ENCODE data around the gene TMPRSS13.

TMPRSS13 gene

GRCh38 chr11:117976445-117976844, 47.2 kb upstream of the TMPRSS13 start:
- no peaks in the 10 kb centered on the region for H3K27me3 ChIP-seq (ENCODE audit: insufficient read depth, low read length, poor library complexity)
- no peak overlapping the region for H3K18ac ChIP-seq (ENCODE audit: low read length)
- DNase-seq = no peak

DNA sequence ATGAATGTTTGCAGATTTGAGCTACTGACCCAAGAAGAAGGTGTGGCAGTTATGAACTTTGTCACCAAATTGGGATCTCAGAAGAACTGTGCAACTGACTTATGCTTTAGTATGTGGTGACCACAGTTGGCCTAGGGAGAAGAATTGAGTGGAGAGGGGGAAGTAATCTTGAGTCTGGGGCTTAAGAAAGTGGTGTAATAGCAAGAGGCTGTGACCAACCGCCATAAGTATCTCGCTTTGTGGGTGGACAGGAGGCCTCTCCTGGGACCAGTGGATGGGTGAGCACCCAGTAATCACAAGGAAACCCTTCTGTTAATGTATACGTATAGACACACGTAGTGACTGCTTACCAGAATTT, 44.3 kb upstream of the TMPRSS13 start:
- Histone ChIP-seq H2BK15ac (replicated peaks; ENCODE audit: low read depth) (no peak overlapping the region), H3K4me3 (ENCODE audit: low read length) (no peak overlapping the region), H3K4ac (ENCODE audit: low read depth, low read length) (no peak overlapping the region), H3K9ac (ENCODE audit: low read length) (no peak overlapping the region), H3K18ac (ENCODE audit: low read length) (no peak overlapping the region), H4K8ac (ENCODE audit: low read depth, low read length) (no peak overlapping the region), H3K79me2 (ENCODE audit: control insufficient read depth, insufficient read depth, low read length) (no peaks in the 10 kb centered on the region), H3K4me1 (ENCODE audit: control insufficient read depth, low read depth, low read length) (no peaks in the 10 kb centered on the region), H2AK5ac (ENCODE audit: low read length) (no peak overlapping the region), H3K4me2 (ENCODE audit: low read length) (no peak overlapping the region), H3K23ac (ENCODE audit: low read length) (no peak overlapping the region), H2BK120ac (ENCODE audit: low read depth, low read length) (no peak overlapping the region), H3K79me1 (ENCODE audit: low read length) (no peaks in the 10 kb centered on the region), H4K5ac (ENCODE audit: low read length) (no peak overlapping the region), H3K56ac (ENCODE audit: low read length) (no peak overlapping the region), H3K27me3 (ENCODE audit: insufficient read depth, low read length, poor library complexity) (no peaks in the 10 kb centered on the region), H3K27ac (ENCODE audit: low read depth, low read length) (no peak overlapping the region), H2BK5ac (ENCODE audit: low read length) (no peak overlapping the region), H3K36me3 (ENCODE audit: control insufficient read depth, insufficient read depth, low read length) (no peaks in the 10 kb centered on the region)
- no CpG with 5 or more reads among the region's 4 CpGs for WGBS (ENCODE audit: extremely low coverage, insufficient coverage, low lambda C conversion rate)
- no peak for DNase-seq

More at GRCh38 chr11:117976445-117976844, 47.2 kb upstream of the TMPRSS13 start:
- H3K4me1 ChIP-seq (ENCODE audit: control insufficient read depth, low read depth, low read length) = peaks cover 5% of the 10 kb centered on the region
- no CpG with 5 or more reads among the region's 4 CpGs for WGBS (ENCODE audit: extremely low coverage, insufficient coverage, low lambda C conversion rate)
- H4K5ac ChIP-seq (ENCODE audit: low read length) = no peak overlapping the region
- no peak overlapping the region for H3K9ac ChIP-seq (ENCODE audit: low read length)
- H3K4me2 ChIP-seq (ENCODE audit: low read length) = no peak overlapping the region
- no peak overlapping the region for H2BK15ac ChIP-seq (replicated peaks; ENCODE audit: low read depth)
- no peaks in the 10 kb centered on the region for H3K79me1 ChIP-seq (ENCODE audit: low read length)
- H2BK120ac ChIP-seq (ENCODE audit: low read depth, low read length) = no peak overlapping the region
- no peak overlapping the region for H3K27ac ChIP-seq (ENCODE audit: low read depth, low read length)
- no peak overlapping the region for H2BK5ac ChIP-seq (ENCODE audit: low read length)
- no peak overlapping the region for H3K4me3 ChIP-seq (ENCODE audit: low read length)
- H3K4ac ChIP-seq (ENCODE audit: low read depth, low read length) = no peak overlapping the region
- H3K36me3 ChIP-seq (ENCODE audit: control insufficient read depth, insufficient read depth, low read length) = no peaks in the 10 kb centered on the region
- H3K79me2 ChIP-seq (ENCODE audit: control insufficient read depth, insufficient read depth, low read length) = no peaks in the 10 kb centered on the region
- H3K56ac ChIP-seq (ENCODE audit: low read length) = no peak overlapping the region
- H2AK5ac ChIP-seq (ENCODE audit: low read length) = no peak overlapping the region
- H3K23ac ChIP-seq (ENCODE audit: low read length) = no peak overlapping the region
- no peak overlapping the region for H4K8ac ChIP-seq (ENCODE audit: low read depth, low read length)

DNA sequence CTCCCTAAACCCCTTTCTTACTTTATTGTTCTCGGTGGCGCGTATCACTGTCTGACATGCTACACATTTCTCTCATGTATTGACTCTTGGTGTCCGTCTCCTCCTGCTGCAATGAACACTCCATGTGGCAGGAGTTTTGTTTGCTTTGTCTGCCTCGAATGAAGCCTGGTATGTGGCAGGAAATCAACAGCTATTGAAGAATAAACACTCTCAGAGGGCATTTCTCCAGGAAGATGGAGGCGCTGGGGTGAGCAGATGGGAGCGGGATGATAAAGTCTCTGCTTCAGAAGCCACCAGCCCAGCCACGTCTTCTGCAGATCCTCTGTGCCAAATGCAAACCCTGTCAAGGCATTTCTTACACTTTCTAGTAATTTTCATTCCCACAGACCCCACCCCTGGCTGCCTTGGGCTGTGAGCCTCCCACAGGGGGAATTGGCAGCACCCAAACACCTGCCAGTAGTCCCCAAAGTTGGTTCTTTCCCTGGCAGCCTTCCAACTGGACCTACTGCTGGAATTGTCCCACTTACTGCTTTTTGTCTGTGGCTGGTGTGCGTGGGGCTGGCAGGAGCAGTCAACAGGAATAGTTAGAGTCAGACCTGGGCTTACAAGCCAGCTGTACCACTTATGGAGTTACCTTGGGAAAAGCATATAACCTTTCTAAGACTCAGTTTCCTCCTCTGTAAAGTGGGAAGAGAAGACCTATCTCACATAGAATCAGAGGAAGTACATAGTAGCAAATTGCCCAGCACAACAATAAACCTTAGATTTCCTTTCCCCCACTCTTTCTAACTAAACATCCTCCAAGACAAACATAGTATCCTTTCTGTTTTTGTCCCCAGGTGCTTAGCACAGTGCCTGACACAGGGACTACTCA, 43.7 kb upstream of the TMPRSS13 start:
- no peak overlapping the region for H3K4me3 ChIP-seq (ENCODE audit: low read length)
- no peaks in the 10 kb centered on the region for H3K36me3 ChIP-seq (ENCODE audit: control insufficient read depth, insufficient read depth, low read length)
- no peak overlapping the region for H2BK5ac ChIP-seq (ENCODE audit: low read length)
- H3K4ac ChIP-seq (ENCODE audit: low read depth, low read length) = no peak overlapping the region
- no peak overlapping the region for H3K9ac ChIP-seq (ENCODE audit: low read length)
- no peak overlapping the region for H3K27ac ChIP-seq (ENCODE audit: low read depth, low read length)
- H3K4me2 ChIP-seq (ENCODE audit: low read length) = no peak overlapping the region
- no peaks in the 10 kb centered on the region for H3K79me1 ChIP-seq (ENCODE audit: low read length)
- H3K79me2 ChIP-seq (ENCODE audit: control insufficient read depth, insufficient read depth, low read length) = no peaks in the 10 kb centered on the region
- no peaks in the 10 kb centered on the region for H3K27me3 ChIP-seq (ENCODE audit: insufficient read depth, low read length, poor library complexity)
- H2BK120ac ChIP-seq (ENCODE audit: low read depth, low read length) = no peak overlapping the region
- H2AK5ac ChIP-seq (ENCODE audit: low read length) = no peak overlapping the region
- H4K8ac ChIP-seq (ENCODE audit: low read depth, low read length) = no peak overlapping the region
- H4K5ac ChIP-seq (ENCODE audit: low read length) = no peak overlapping the region
- WGBS (ENCODE audit: extremely low coverage, insufficient coverage, low lambda C conversion rate) = no CpG with 5 or more reads among the region's 9 CpGs
- H2BK15ac ChIP-seq (replicated peaks; ENCODE audit: low read depth) = no peak overlapping the region
- H3K56ac ChIP-seq (ENCODE audit: low read length) = no peak overlapping the region
- no peak overlapping the region for H3K23ac ChIP-seq (ENCODE audit: low read length)
- H3K4me1 ChIP-seq (ENCODE audit: control insufficient read depth, low read depth, low read length) = no peaks in the 10 kb centered on the region
- no peak for DNase-seq
- no peak overlapping the region for H3K18ac ChIP-seq (ENCODE audit: low read length)

DNA sequence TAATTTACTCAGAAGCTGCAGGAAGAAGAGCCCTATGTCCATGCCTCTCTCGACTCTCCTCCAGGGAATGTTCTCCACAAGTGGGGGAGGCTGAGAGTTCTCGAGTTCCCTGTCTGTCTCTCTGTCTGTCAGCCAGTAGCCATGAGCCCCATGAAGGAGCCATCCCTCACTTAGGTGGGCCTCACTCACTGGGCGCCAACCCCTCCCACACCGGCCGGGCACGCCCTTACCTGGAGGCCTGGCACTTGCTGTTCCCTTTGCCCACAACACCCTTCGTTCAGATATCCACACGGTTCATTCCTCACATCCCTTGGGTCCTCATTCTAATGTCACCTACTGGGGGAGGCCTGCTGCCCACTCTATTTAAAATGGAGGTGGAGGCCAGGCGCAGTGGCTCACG, 42.8 kb upstream of the TMPRSS13 start:
- Histone ChIP-seq H3K18ac (ENCODE audit: low read length) (no peak overlapping the region), H2AK5ac (ENCODE audit: low read length) (no peak overlapping the region), H3K9ac (ENCODE audit: low read length) (no peak overlapping the region), H4K8ac (ENCODE audit: low read depth, low read length) (no peak overlapping the region), H2BK15ac (replicated peaks; ENCODE audit: low read depth) (no peak overlapping the region), H4K5ac (ENCODE audit: low read length) (no peak overlapping the region), H3K79me1 (ENCODE audit: low read length) (no peaks in the 10 kb centered on the region), H3K4ac (ENCODE audit: low read depth, low read length) (no peak overlapping the region), H3K4me2 (ENCODE audit: low read length) (no peak overlapping the region), H3K4me3 (ENCODE audit: low read length) (no peak overlapping the region), H3K36me3 (ENCODE audit: control insufficient read depth, insufficient read depth, low read length) (no peaks in the 10 kb centered on the region), H2BK5ac (ENCODE audit: low read length) (no peak overlapping the region), H3K4me1 (ENCODE audit: control insufficient read depth, low read depth, low read length) (no peaks in the 10 kb centered on the region), H3K79me2 (ENCODE audit: control insufficient read depth, insufficient read depth, low read length) (no peaks in the 10 kb centered on the region), H2BK120ac (ENCODE audit: low read depth, low read length) (no peak overlapping the region), H3K56ac (ENCODE audit: low read length) (no peak overlapping the region), H3K27me3 (ENCODE audit: insufficient read depth, low read length, poor library complexity) (no peaks in the 10 kb centered on the region), H3K27ac (ENCODE audit: low read depth, low read length) (no peak overlapping the region), H3K23ac (ENCODE audit: low read length) (no peak overlapping the region)
- no CpG with 5 or more reads among the region's 10 CpGs for WGBS (ENCODE audit: extremely low coverage, insufficient coverage, low lambda C conversion rate)
- DNase-seq = no peak

DNA sequence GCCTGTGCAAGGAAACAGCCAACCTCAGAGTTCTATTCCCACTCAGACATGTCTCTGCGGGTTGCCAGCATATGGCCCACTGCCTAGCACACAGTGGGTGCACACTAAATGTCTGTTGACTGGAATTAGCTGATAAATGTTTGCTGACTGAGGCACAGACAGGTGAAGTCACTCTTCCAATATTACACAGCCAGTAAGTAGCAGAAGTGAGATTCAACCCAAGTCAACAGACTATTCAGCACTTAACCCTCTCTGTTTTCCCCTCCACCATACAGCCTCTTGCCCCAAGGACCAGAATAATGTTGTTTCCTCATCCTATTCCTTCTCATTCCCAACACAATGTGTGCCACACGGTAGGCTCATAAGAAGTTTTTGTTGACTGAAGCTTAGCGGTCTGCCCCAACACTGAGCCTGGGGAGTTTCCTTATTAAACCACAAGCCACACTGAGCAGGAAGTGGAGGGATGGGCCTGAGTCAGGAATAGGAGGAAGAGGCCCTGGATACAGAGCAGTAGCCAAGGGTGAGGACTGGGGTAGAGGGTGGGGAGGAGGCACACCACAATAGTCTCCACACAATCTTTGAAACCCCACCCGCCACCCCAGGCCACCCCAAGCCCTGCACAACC, 41.3 kb upstream of the TMPRSS13 start:
- Histone ChIP-seq H3K79me1 (ENCODE audit: low read length) (no peaks in the 10 kb centered on the region), H4K5ac (ENCODE audit: low read length) (no peak overlapping the region), H3K4me1 (ENCODE audit: control insufficient read depth, low read depth, low read length) (no peaks in the 10 kb centered on the region), H2BK120ac (ENCODE audit: low read depth, low read length) (no peak overlapping the region), H3K27ac (ENCODE audit: low read depth, low read length) (no peak overlapping the region), H3K23ac (ENCODE audit: low read length) (no peak overlapping the region), H3K9ac (ENCODE audit: low read length) (no peak overlapping the region), H3K27me3 (ENCODE audit: insufficient read depth, low read length, poor library complexity) (no peaks in the 10 kb centered on the region), H4K8ac (ENCODE audit: low read depth, low read length) (no peak overlapping the region), H2AK5ac (ENCODE audit: low read length) (no peak overlapping the region), H2BK15ac (replicated peaks; ENCODE audit: low read depth) (no peak overlapping the region), H3K79me2 (ENCODE audit: control insufficient read depth, insufficient read depth, low read length) (no peaks in the 10 kb centered on the region), H3K4me2 (ENCODE audit: low read length) (no peak overlapping the region), H3K4me3 (ENCODE audit: low read length) (no peak overlapping the region), H3K4ac (ENCODE audit: low read depth, low read length) (no peak overlapping the region), H2BK5ac (ENCODE audit: low read length) (no peak overlapping the region), H3K56ac (ENCODE audit: low read length) (no peak overlapping the region), H3K18ac (ENCODE audit: low read length) (no peak overlapping the region), H3K36me3 (ENCODE audit: control insufficient read depth, insufficient read depth, low read length) (no peaks in the 10 kb centered on the region)
- DNase-seq = no peak
- no CpG with 5 or more reads among the region's 4 CpGs for WGBS (ENCODE audit: extremely low coverage, insufficient coverage, low lambda C conversion rate)
